Neural progenitor cell (in vitro differentiated cells): ENCODE measurements around the gene C19orf81. TPM values are rescaled to one million over a fixed set of nuclear protein-coding genes. Genes with fewer than 3 reads are reported as not detected.

ENCODE experiments used
- DNase-seq: peaks from one replicate; pipeline ENCODE4 v3.0.0-alpha.2; 2016; ENCODE audit warnings: low spot score
- H2AFZ ChIP-seq: fragments of 200-600 bp; sonication (generic); replicated peaks from 2 replicates; pipeline ENCODE4 v1.6.1; 2016; ENCODE audit warnings: antibody characterized with exemption
- H3F3A ChIP-seq: fragments of 200-600 bp; sonication (generic); 2 replicates; pipeline ENCODE4 v1.6.1; 2016; ENCODE audit warnings: antibody characterized with exemption, low read depth
- H3K27ac ChIP-seq: fragments of 200-600 bp; sonication (generic); 2 replicates; pipeline ENCODE4 v1.5.1; 2016; ENCODE audit warnings: mild to moderate bottlenecking
- H3K27me3 ChIP-seq: fragments of 200-600 bp; sonication (generic); 2 replicates; pipeline ENCODE4 v1.6.1; 2016; ENCODE audit warnings: mild to moderate bottlenecking, moderate library complexity
- H3K36me3 ChIP-seq: fragments of 200-600 bp; sonication (generic); 2 replicates; pipeline ENCODE4 v1.5.1; 2016
- H3K4me1 ChIP-seq: fragments of 200-600 bp; sonication (generic); 2 replicates; pipeline ENCODE4 v1.6.1; 2016; ENCODE audit warnings: mixed run types
- H3K4me2 ChIP-seq: fragments of 200-600 bp; sonication (generic); 2 replicates; pipeline ENCODE4 v1.6.1; 2016
- H3K4me3 ChIP-seq: fragments of 200-600 bp; sonication (generic); 2 replicates; pipeline ENCODE4 v1.5.1; 2016
- H3K79me2 ChIP-seq: fragments of 200-600 bp; sonication (generic); 2 replicates; pipeline ENCODE4 v1.6.1; 2016; ENCODE audit warnings: low read depth
- H3K9ac ChIP-seq: fragments of 200-600 bp; sonication (generic); 2 replicates; pipeline ENCODE4 v1.6.1; 2016
- H3K9me3 ChIP-seq: fragments of 200-600 bp; sonication (generic); 2 replicates; pipeline ENCODE4 v1.5.1; 2016; ENCODE audit warnings: low read depth
- H4K20me1 ChIP-seq: fragments of 200-600 bp; sonication (generic); 2 replicates; pipeline ENCODE4 v1.6.1; 2016; ENCODE audit warnings: low read depth
- H3K27ac Mint-ChIP-seq: 3 replicates; pipeline ENCODE4 v1.8.0; 2021; ENCODE audit warnings: mixed read lengths
- H3K27me3 Mint-ChIP-seq: 2 replicates; pipeline ENCODE4 v1.8.0; 2022; ENCODE audit warnings: low read depth, mild to moderate bottlenecking, inconsistent platforms, moderate library complexity, mixed read lengths; ENCODE audit not compliant: insufficient read depth
- H3K36me3 Mint-ChIP-seq: 3 replicates; pipeline ENCODE4 v1.8.0; 2021; ENCODE audit warnings: mixed read lengths
- H3K4me1 Mint-ChIP-seq: 3 replicates; pipeline ENCODE4 v1.8.0; 2021; ENCODE audit warnings: mixed read lengths
- H3K4me3 Mint-ChIP-seq: 3 replicates; pipeline ENCODE4 v1.8.0; 2021; ENCODE audit warnings: mild to moderate bottlenecking, moderate library complexity, mixed read lengths
- H3K9me3 Mint-ChIP-seq: 3 replicates; pipeline ENCODE4 v1.8.0; 2020; ENCODE audit warnings: mixed read lengths
- EZH2 ChIP-seq: fragments of 200-600 bp; sonication (generic); IDR thresholded peaks from 2 replicates; pipeline ENCODE4 v1.6.1; 2017; ENCODE audit warnings: antibody characterized with exemption, mild to moderate bottlenecking, moderate library complexity
- EZH2phosphoT487 ChIP-seq: fragments of 200-600 bp; sonication (generic); IDR thresholded peaks from 2 replicates; pipeline ENCODE4 v1.6.1; 2017; ENCODE audit warnings: antibody characterized with exemption
- total RNA-seq: library from RNA; depleted of rRNA; stranded (reverse); fragments of >200 nt; gene quantifications from 2 replicates; pipeline ENCODE4 v1.2.3, GENCODE V29; 2015; ENCODE audit warnings: low replicate concordance
- TF ChIP-seq, protein P1 (sequence below): fragments of 200-600 bp; sonication (generic); IDR thresholded peaks from 2 replicates; pipeline ENCODE4 v1.5.1; 2017; ENCODE audit warnings: antibody characterized with exemption, mild to moderate bottlenecking

The C19orf81 gene
- total RNA-seq, 1 donor from 2014 or later: 1.3 TPM

DNA sequence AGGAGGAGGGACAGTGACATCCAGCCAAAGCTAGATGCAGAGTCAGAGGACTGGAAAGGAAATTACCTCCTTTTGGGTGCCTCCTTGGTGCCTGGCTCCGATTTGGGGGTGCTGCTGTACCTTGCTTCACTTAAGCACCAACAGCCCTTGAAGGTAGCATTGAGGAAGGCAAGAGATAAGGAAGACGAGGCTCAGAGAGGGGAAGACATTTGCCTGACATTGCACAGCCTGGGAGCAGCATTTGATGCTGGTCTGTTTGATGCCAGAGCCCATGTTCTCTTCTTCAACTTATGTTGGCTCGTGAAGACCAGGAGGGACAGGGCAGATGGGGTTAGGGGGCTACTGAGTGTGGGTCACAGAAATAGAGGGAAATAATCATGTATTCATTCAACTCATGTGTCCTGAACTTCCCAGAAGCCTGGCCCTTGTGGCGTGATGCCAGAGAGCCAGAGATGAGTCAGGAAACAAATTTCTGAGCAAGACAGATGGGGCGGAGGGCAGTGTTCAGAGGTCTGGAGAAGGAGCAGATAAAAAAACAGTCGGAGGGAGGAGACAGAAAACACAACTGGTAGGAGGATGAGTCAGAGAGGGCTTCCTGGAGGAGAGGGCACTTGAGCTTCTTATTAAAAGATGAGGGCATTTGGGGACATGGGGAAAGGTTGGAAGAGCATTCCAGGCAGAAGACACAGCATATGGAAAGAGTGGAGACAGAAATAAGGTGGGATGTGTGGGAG lies 3.0 kb upstream of the C19orf81 start:
- no peak overlapping the region for H3K27ac ChIP-seq
- peaks cover 9% of the 10 kb centered on the region for H3K4me1 Mint-ChIP-seq
- peaks cover 45% of the 10 kb centered on the region for H3K27me3 ChIP-seq
- no peak for DNase-seq
- no peaks in the 10 kb centered on the region for H3K79me2 ChIP-seq
- TF ChIP-seq EZH2phosphoT487: no peak
- TF ChIP-seq EZH2: no peak
- TF ChIP-seq, protein P1, sequence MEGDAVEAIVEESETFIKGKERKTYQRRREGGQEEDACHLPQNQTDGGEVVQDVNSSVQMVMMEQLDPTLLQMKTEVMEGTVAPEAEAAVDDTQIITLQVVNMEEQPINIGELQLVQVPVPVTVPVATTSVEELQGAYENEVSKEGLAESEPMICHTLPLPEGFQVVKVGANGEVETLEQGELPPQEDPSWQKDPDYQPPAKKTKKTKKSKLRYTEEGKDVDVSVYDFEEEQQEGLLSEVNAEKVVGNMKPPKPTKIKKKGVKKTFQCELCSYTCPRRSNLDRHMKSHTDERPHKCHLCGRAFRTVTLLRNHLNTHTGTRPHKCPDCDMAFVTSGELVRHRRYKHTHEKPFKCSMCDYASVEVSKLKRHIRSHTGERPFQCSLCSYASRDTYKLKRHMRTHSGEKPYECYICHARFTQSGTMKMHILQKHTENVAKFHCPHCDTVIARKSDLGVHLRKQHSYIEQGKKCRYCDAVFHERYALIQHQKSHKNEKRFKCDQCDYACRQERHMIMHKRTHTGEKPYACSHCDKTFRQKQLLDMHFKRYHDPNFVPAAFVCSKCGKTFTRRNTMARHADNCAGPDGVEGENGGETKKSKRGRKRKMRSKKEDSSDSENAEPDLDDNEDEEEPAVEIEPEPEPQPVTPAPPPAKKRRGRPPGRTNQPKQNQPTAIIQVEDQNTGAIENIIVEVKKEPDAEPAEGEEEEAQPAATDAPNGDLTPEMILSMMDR: no peak
- no peak overlapping the region for H2AFZ ChIP-seq
- no peak overlapping the region for H3K27ac Mint-ChIP-seq
- H3K27me3 Mint-ChIP-seq: peaks cover 7% of the 10 kb centered on the region
- no peaks in the 10 kb centered on the region for H3K36me3 ChIP-seq
- H3K4me3 ChIP-seq: no peak overlapping the region
- H3F3A ChIP-seq: no peaks in the 10 kb centered on the region
- no peak overlapping the region for H3K4me3 Mint-ChIP-seq
- no peaks in the 10 kb centered on the region for H4K20me1 ChIP-seq
- no peak overlapping the region for H3K4me2 ChIP-seq
- no peaks in the 10 kb centered on the region for H3K9me3 Mint-ChIP-seq
- H3K9me3 ChIP-seq: no peaks in the 10 kb centered on the region
- H3K36me3 Mint-ChIP-seq: no peaks in the 10 kb centered on the region
- no peaks in the 10 kb centered on the region for H3K4me1 ChIP-seq
- no peak overlapping the region for H3K9ac ChIP-seq

DNA sequence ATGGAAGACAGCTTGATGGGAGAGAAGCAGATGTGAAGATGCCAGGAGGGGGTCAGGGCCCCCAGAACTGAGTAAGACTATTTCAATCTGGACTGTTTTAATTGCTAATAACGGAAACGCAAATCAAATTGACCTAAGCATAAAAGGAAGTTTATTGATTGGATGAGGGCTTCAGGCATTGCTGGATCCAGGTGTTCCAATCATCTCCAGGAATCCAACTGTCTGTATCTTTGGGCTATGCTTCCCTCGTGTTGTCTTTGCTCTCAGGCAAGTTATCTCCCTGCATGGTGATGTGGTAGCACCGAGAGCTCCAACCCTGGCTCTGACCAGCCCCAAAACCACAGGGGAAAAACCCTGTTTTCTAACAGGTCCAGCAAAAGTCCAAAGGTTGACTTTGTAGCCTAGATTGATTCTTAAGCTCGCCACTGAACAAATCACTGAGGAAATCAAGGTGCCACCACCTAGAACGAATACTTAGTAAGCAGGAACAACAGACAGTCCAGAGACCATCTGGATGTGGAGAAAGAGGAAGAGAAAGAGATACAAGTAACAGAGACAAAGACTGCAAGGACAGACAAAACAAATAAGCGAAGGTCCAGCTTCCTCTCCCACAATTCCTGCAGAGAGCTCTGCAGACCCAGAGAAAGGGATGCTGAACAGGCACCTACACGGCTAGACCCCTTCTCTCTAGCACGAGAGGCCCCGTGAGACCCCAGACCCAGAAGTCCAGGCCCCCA lies 1.2 kb upstream of the C19orf81 start:
- DNase-seq: no peak
- no peaks in the 10 kb centered on the region for H3K36me3 Mint-ChIP-seq
- peaks cover 9% of the 10 kb centered on the region for H3K4me1 Mint-ChIP-seq
- H3F3A ChIP-seq: no peaks in the 10 kb centered on the region
- H3K4me3 Mint-ChIP-seq: peak overlapping the region; percentile 8
- no peaks in the 10 kb centered on the region for H4K20me1 ChIP-seq
- H2AFZ ChIP-seq: no peak overlapping the region
- no peaks in the 10 kb centered on the region for H3K9me3 Mint-ChIP-seq
- H3K9me3 ChIP-seq: no peaks in the 10 kb centered on the region
- peak overlapping the region; percentile 43 for H3K27ac Mint-ChIP-seq
- H3K36me3 ChIP-seq: no peaks in the 10 kb centered on the region
- H3K79me2 ChIP-seq: no peaks in the 10 kb centered on the region
- H3K4me3 ChIP-seq: no peak overlapping the region
- no peak overlapping the region for H3K27ac ChIP-seq
- H3K27me3 ChIP-seq: peaks cover 35% of the 10 kb centered on the region
- no peaks in the 10 kb centered on the region for H3K4me1 ChIP-seq
- H3K4me2 ChIP-seq: no peak overlapping the region
- no peak overlapping the region for H3K9ac ChIP-seq
- no peak for TF ChIP-seq EZH2
- TF ChIP-seq EZH2phosphoT487: no peak
- TF ChIP-seq, protein P1: no peak
- H3K27me3 Mint-ChIP-seq: peaks cover 12% of the 10 kb centered on the region

DNA sequence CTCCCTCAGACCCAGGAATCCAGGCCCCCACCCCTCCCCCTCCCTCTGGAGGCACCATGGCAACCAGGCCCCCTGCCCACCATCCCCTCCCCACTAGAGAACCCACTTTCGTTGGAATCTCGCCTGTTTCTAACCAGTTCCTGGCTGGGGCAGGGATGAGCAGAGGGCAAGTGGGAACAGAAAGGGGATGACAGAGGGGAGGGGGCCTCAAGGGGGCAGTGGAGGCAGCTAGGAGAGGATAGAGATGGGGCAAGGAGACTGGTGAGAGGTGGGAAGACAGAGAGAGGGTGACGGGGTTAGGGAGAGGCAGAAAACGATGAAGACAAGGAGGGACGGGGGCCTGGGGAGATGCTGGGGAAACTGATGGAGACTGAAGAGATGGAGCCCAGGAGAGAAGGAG lies 586 bp upstream of the C19orf81 start:
- no peaks in the 10 kb centered on the region for H3K9me3 Mint-ChIP-seq
- H3K36me3 Mint-ChIP-seq: no peaks in the 10 kb centered on the region
- Histone ChIP-seq H3K4me2 (no peak overlapping the region), H3K9ac (no peak overlapping the region), H3F3A (no peaks in the 10 kb centered on the region), H3K4me3 (no peak overlapping the region), H3K36me3 (no peaks in the 10 kb centered on the region), H4K20me1 (no peaks in the 10 kb centered on the region), H3K79me2 (no peaks in the 10 kb centered on the region), H3K9me3 (no peaks in the 10 kb centered on the region), H2AFZ (no peak overlapping the region), H3K27me3 (peaks cover 29% of the 10 kb centered on the region), H3K27ac (no peak overlapping the region), H3K4me1 (no peaks in the 10 kb centered on the region)
- DNase-seq: no peak
- TF ChIP-seq EZH2phosphoT487: no peak
- TF ChIP-seq, protein P1: no peak
- TF ChIP-seq EZH2: no peak
- H3K4me3 Mint-ChIP-seq: no peak overlapping the region
- H3K4me1 Mint-ChIP-seq: peaks cover 15% of the 10 kb centered on the region
- peaks cover 15% of the 10 kb centered on the region for H3K27me3 Mint-ChIP-seq
- H3K27ac Mint-ChIP-seq: no peak overlapping the region
